ENCODE data around the gene LRMDA. TPM values are rescaled to one million over a fixed set of nuclear protein-coding genes. Genes with fewer than 3 reads are reported as not detected.

The LRMDA gene
- total RNA-seq, 3 donors from 2014 or later = 8.3 to 17.1 (median 11.1) TPM

DNA sequence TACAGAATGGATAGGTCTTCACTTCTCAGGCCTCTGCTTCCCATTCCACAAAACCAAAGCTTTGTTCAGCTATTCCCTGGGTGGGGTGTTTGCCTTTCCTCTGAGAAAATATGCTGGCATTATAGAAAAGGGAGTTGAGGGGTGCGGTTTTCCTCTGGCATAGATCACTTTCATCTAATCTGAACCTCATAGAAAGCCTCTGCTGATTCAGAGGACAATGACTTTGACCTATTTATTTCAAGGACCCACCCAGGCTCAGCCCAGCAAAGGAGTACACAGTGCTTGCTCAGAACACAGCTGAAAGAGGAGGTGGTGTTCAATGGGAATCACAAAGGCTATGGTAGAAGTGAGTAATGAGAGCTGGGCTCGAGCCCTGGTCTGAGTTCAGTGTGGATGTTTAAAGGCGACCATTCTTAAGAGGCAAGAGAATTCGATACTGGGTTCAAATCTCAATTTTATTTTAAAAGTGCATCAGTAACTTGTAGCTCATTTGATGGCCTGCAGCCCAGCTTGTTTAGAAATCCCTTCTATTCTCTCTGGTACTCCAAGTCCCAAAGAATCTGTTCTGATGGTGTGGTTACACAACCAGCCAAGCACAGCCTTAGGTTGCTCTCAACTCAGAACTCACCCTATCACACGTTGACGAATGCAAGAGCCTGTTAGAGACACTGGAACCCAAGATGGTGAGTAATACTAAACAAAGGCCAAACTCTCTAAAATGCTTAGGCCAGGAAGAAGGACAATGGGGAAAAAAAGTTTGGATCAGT lies 1012.8 kb downstream of the LRMDA start:
- intact Hi-C loops (cut with DNase I; ENCODE audit: low total_unique reads) = no loop called here
- H3K27me3 ChIP-seq = no peaks in the 10 kb centered on the region
- no peaks in the 10 kb centered on the region for H3K4me1 ChIP-seq
- H3K27ac ChIP-seq = no peak overlapping the region
- H3K4me3 ChIP-seq = no peak overlapping the region
- no peaks in the 10 kb centered on the region for H3K9me3 ChIP-seq
- no peaks in the 10 kb centered on the region for H3K36me3 ChIP-seq
- no peak for TF ChIP-seq POLR2A (IDR thresholded peaks at IDR 0.05)
- TF ChIP-seq POLR2AphosphoS5 (IDR thresholded peaks at IDR 0.05) = no peak
- TF ChIP-seq CTCF (IDR thresholded peaks at IDR 0.05) = no peak
- DNase-seq (ENCODE audit: low spot score in 2 of 2) = no peak

DNA sequence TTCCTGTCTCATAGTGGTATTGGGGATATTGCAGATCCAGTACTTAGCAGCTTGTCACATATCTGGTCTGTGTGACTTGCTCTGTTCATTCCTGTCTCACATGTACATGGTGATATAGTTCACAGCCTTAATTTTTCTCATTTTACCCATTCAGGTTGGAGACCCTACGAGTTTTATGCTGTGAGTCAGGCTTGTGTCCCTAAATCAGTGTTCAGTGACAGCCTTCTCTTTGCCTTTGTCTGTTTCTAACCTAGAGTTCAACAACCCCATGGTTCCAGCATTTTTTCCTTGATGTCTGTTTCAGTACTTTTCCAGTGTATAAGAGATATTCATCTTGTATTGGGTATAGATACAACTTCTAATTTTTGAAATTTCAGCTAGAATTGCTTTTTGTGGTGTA lies 1016.2 kb downstream of the LRMDA start:
- H3K27me3 ChIP-seq = no peaks in the 10 kb centered on the region
- H3K36me3 ChIP-seq = no peaks in the 10 kb centered on the region
- TF ChIP-seq POLR2A (IDR thresholded peaks at IDR 0.05) = no peak
- TF ChIP-seq POLR2AphosphoS5 (IDR thresholded peaks at IDR 0.05) = no peak
- TF ChIP-seq CTCF (IDR thresholded peaks at IDR 0.05) = no peak
- intact Hi-C loops (cut with DNase I; ENCODE audit: low total_unique reads) = no loop called here
- H3K4me1 ChIP-seq = no peaks in the 10 kb centered on the region
- H3K9me3 ChIP-seq = no peaks in the 10 kb centered on the region
- H3K4me3 ChIP-seq = no peak overlapping the region
- no peak for DNase-seq (ENCODE audit: low spot score in 2 of 2)
- no peak overlapping the region for H3K27ac ChIP-seq

GRCh38 chr10:76451911-76452310 lies 1020.5 kb downstream of the LRMDA start:
- H3K4me1 ChIP-seq = no peaks in the 10 kb centered on the region
- no peak overlapping the region for H3K27ac ChIP-seq
- no peaks in the 10 kb centered on the region for H3K9me3 ChIP-seq
- intact Hi-C loops (cut with DNase I; ENCODE audit: low total_unique reads) = no loop called here
- no peak overlapping the region for H3K4me3 ChIP-seq
- H3K27me3 ChIP-seq = no peaks in the 10 kb centered on the region
- no peak for TF ChIP-seq CTCF (IDR thresholded peaks at IDR 0.05)
- no peak for TF ChIP-seq POLR2A (IDR thresholded peaks at IDR 0.05)
- H3K36me3 ChIP-seq = no peaks in the 10 kb centered on the region
- no peak for DNase-seq (ENCODE audit: low spot score in 2 of 2)

DNA sequence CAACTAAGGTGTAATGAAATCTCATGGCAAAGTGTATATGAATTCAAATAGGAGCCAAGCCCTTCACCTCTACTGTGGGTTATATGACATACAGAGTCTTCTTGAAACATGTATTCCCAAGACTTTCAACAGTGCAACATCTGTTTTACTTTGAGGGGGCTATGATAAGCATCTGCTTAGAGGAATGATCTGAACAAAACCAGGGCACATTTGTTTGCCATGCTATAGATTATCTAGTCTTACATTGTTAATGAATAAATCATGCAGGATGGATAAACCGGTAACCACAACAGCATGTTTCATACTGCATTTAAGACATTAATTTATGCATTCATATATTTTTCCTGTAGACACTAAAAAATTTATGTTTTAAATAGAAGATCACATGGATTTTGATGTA lies 1021.9 kb downstream of the LRMDA start:
- Histone ChIP-seq H3K27me3 (no peaks in the 10 kb centered on the region), H3K36me3 (no peaks in the 10 kb centered on the region), H3K4me3 (no peak overlapping the region), H3K27ac (no peak overlapping the region), H3K9me3 (no peaks in the 10 kb centered on the region), H3K4me1 (no peaks in the 10 kb centered on the region)
- DNase-seq (ENCODE audit: low spot score in 2 of 2) = no peak
- intact Hi-C loops (cut with DNase I; ENCODE audit: low total_unique reads) = no loop called here
- no peak for TF ChIP-seq CTCF (IDR thresholded peaks at IDR 0.05)
- no peak for TF ChIP-seq POLR2AphosphoS5 (IDR thresholded peaks at IDR 0.05)

GRCh38 chr10:76453997-76454396 lies 1022.6 kb downstream of the LRMDA start:
- no peak overlapping the region for H3K27ac ChIP-seq

More at GRCh38 chr10:76453997-76454396, 1022.6 kb downstream of the LRMDA start:
- no peak for DNase-seq (ENCODE audit: low spot score in 2 of 2)
- Histone ChIP-seq H3K9me3 (no peaks in the 10 kb centered on the region), H3K4me1 (no peaks in the 10 kb centered on the region), H3K36me3 (no peaks in the 10 kb centered on the region), H3K4me3 (no peak overlapping the region), H3K27me3 (no peaks in the 10 kb centered on the region)
- no peak for TF ChIP-seq POLR2A (IDR thresholded peaks at IDR 0.05)
- TF ChIP-seq POLR2AphosphoS5 (IDR thresholded peaks at IDR 0.05) = no peak
- TF ChIP-seq CTCF (IDR thresholded peaks at IDR 0.05) = no peak
- intact Hi-C loops (cut with DNase I; ENCODE audit: low total_unique reads) = no loop called here
